Left ventricle myocardium inferior (tissue), 1 donor: ENCODE measurements around the gene ARL16. TPM values are rescaled to one million over a fixed set of nuclear protein-coding genes. Genes with fewer than 3 reads are reported as not detected.
A peak's percentile ranks its signal among the peaks of the same experiment; 100 is the strongest.

Experiments
- DNase-seq: peaks from one replicate; pipeline ENCODE4 v3.0.0-alpha.2; 2020
- H3K27ac ChIP-seq: fragments of 200-600 bp; replicated peaks from 2 replicates; pipeline ENCODE4 v1.8.0; 2021
- H3K27me3 ChIP-seq: fragments of 200-600 bp; 2 replicates; pipeline ENCODE4 v1.8.0; 2021; ENCODE audit warnings: low read depth
- H3K36me3 ChIP-seq: fragments of 200-600 bp; 2 replicates; pipeline ENCODE4 v1.8.0; 2021
- H3K4me1 ChIP-seq: fragments of 200-600 bp; 2 replicates; pipeline ENCODE4 v1.8.0; 2021
- H3K4me3 ChIP-seq: fragments of 200-600 bp; 2 replicates; pipeline ENCODE4 v1.8.0; 2021; ENCODE audit warnings: mild to moderate bottlenecking, moderate library complexity
- H3K9me3 ChIP-seq: fragments of 200-600 bp; replicated peaks from 2 replicates; pipeline ENCODE4 v1.8.0; 2021
- CTCF ChIP-seq: fragments of 200-600 bp; IDR thresholded peaks from 2 replicates; pipeline ENCODE4 v1.8.0; 2021; ENCODE audit warnings: antibody characterized with exemption, mild to moderate bottlenecking, borderline replicate concordance
- intact Hi-C: fragments of 100-400 bp; cut with micrococcal nuclease; formaldehyde crosslinking; loops from one replicate; pipeline ENCODE4 v1.11.0; 2022
- total RNA-seq: library from RNA; stranded (reverse); fragmentation: NEBNext Ultra II Directional; extraction: Animal tissue kit (Norgen Biotek cat#: 25700); gene quantifications from one replicate; pipeline ENCODE4 v1.2.1, GENCODE V29; 2021
- donor health status: DM: no; HTN: yes; CAD: no; lungs with severe emphysema.

ARL16 gene
- total RNA-seq, 1 donor from 2014 or later = 9.0 TPM

- TF ChIP-seq CTCF = no peak
- H3K9me3 ChIP-seq = no peaks in the 10 kb centered on the region
- H3K4me3 ChIP-seq = peak within 1 kb of the TSS; percentile 95
- peaks cover 35% of the 10 kb centered on the region for H3K36me3 ChIP-seq
- intact Hi-C loops = no loop called here
- peak within 1 kb of the TSS; percentile 90 for H3K27ac ChIP-seq
- peak; percentile 98 for DNase-seq
- peaks cover 34% of the 10 kb centered on the region for H3K4me1 ChIP-seq
- H3K27me3 ChIP-seq = no peaks in the 10 kb centered on the region
Measured at GRCh38 chr17:81666342-81667191, 17.0 kb downstream of the ARL16 start, which contains the start of the genes CCDC137 and OXLD1. Gene CCDC137 (plus strand): TSS chr17:81666737. CDS start chr17:81666767, 30 bp downstream. Gene OXLD1 (minus strand): TSS chr17:81666605. CDS start chr17:81666577, 28 bp downstream.

- Histone ChIP-seq H3K36me3 (peaks cover 30% of the 10 kb centered on the region), H3K27me3 (no peaks in the 10 kb centered on the region), H3K4me3 (peak overlapping the region; percentile 95), H3K4me1 (peaks cover 34% of the 10 kb centered on the region), H3K9me3 (no peaks in the 10 kb centered on the region), H3K27ac (peak overlapping the region; percentile 90)
- intact Hi-C loops = no loop called here
- no peak for TF ChIP-seq CTCF
- DNase-seq = no peak
Measured at GRCh38 chr17:81666092-81666341, 17.6 kb downstream of the ARL16 start.

GRCh38 chr17:81665205-81666091 is 18.1 kb downstream of the ARL16 start:
- H3K36me3 ChIP-seq = peaks cover 26% of the 10 kb centered on the region
- TF ChIP-seq CTCF = no peak
- H3K27ac ChIP-seq = peak overlapping the region; percentile 90
- no peak for DNase-seq
- H3K9me3 ChIP-seq = no peaks in the 10 kb centered on the region
- H3K27me3 ChIP-seq = no peaks in the 10 kb centered on the region
- H3K4me3 ChIP-seq = peak overlapping the region; percentile 95
- peaks cover 34% of the 10 kb centered on the region for H3K4me1 ChIP-seq
- intact Hi-C loops = no loop called here

- H3K4me1 ChIP-seq = peaks cover 34% of the 10 kb centered on the region
- TF ChIP-seq CTCF = no peak
- H3K27me3 ChIP-seq = no peaks in the 10 kb centered on the region
- H3K4me3 ChIP-seq = no peak overlapping the region
- no peak overlapping the region for H3K27ac ChIP-seq
- peaks cover 13% of the 10 kb centered on the region for H3K36me3 ChIP-seq
- H3K9me3 ChIP-seq = no peaks in the 10 kb centered on the region
- no peak for DNase-seq
- intact Hi-C loops = no loop called here
Measured at GRCh38 chr17:81664051-81664470, 19.5 kb downstream of the ARL16 start.

- H3K4me3 ChIP-seq = no peak overlapping the region
- no peak overlapping the region for H3K27ac ChIP-seq
- no peaks in the 10 kb centered on the region for H3K9me3 ChIP-seq
- peaks cover 23% of the 10 kb centered on the region for H3K4me1 ChIP-seq
- no peak for DNase-seq
- intact Hi-C loops = no loop called here
- peaks cover 8% of the 10 kb centered on the region for H3K36me3 ChIP-seq
- no peaks in the 10 kb centered on the region for H3K27me3 ChIP-seq
- no peak for TF ChIP-seq CTCF
Measured at GRCh38 chr17:81662002-81662401, 21.6 kb downstream of the ARL16 start.
